ENCODE results near the gene ZFYVE28. TPM values are rescaled to one million over a fixed set of nuclear protein-coding genes. Genes with fewer than 3 reads are reported as not detected.

ZFYVE28 gene
- total and polyA plus RNA-seq, 9 donors, result 1.3 to 12.1 (median 8.6) TPM

DNA sequence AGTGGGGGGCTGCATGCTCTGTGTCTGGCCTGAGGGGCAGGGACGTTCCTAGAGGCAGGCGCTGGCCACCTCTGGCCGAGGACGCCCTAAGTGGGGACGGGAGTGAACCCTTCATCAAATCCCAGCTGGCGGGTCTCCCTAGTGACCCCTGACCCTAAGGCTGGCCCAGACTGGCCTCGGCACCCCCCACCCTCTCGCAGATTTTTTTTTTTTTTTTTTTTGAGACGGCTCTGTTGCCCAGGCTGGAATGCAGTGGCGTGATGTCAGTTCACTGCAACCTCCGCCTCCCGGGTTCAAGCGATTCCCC is 155.5 kb downstream of the ZFYVE28 start:
- intact Hi-C loops (cut with DNase I), result loop anchor here in 2 of 4 donors (5.0 to 10.0 kb wide), 4 partner anchors 152 to 579 kb away; partner anchors contain the start of genes ADD1 (in 1 of the 2), CFAP99 (in 1 of the 2), FAM193A (in 1 of the 2) and RNF4 (in 1 of the 2)
- DNase-seq, result peak in 2 of 5 donors; percentile 69 to 73
- Histone ChIP-seq H3K36me3 (no peaks in the 10 kb centered on the region), H3K4me3 (peak overlapping the region; percentile 43), H3K9me3 (no peaks in the 10 kb centered on the region), H3K27ac (peak overlapping the region; percentile 61 to 97), H3K4me1 (ENCODE audit: insufficient read depth) (peaks cover 12% of the 10 kb centered on the region), H3K27me3 (no peaks in the 10 kb centered on the region)
- 30 to 36% (median 31%) methylated on average over 13 of the region's 13 CpGs for WGBS, 3 donors
- TF ChIP-seq POLR2A (IDR thresholded peaks at IDR 0.05) (no peak), EP300 (IDR thresholded peaks at IDR 0.05) (no peak)
- TF ChIP-seq, protein P1, sequence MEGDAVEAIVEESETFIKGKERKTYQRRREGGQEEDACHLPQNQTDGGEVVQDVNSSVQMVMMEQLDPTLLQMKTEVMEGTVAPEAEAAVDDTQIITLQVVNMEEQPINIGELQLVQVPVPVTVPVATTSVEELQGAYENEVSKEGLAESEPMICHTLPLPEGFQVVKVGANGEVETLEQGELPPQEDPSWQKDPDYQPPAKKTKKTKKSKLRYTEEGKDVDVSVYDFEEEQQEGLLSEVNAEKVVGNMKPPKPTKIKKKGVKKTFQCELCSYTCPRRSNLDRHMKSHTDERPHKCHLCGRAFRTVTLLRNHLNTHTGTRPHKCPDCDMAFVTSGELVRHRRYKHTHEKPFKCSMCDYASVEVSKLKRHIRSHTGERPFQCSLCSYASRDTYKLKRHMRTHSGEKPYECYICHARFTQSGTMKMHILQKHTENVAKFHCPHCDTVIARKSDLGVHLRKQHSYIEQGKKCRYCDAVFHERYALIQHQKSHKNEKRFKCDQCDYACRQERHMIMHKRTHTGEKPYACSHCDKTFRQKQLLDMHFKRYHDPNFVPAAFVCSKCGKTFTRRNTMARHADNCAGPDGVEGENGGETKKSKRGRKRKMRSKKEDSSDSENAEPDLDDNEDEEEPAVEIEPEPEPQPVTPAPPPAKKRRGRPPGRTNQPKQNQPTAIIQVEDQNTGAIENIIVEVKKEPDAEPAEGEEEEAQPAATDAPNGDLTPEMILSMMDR (IDR thresholded peaks at IDR 0.05), result no peak

DNA sequence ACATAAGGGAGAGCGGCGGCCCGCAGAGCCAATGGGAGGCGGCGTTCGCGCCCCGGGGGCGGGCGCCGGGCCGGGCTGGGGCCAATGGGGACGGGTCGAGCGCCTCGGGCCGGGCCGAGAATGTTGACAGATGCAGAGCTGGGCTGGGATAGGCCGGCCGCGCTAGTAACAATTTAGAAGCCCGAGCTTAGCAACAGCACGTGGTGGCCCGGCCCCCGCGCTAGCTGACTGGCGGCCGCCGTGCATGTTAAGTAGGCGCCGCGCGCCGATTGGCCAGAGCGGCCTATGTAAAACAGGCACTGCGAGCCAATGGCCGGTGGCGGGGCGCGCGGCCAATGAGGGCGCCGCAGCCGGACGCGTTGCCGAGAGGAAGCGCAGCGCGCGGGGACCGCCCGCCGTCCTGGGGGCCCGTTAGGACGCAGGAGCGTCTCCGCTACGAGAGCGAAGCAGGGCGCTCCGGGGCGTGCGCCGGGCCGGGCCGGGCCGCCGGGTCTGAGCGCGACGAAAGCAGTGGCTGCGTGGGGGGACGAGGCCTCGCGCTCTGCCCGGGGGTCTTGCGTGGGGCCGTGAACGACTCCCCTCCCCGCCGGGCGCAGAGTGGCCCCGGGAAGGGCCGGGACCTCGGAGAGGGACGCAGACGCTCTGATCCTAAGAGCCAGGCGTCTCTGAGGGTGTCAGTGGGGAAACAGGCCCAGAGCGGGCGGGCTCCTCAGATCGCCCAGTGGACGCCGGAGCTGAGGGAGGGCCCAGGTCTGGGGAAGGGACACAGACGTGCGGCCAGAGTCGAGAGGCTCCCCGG is 156.1 kb downstream of the ZFYVE28 start:
- H3K4me1 ChIP-seq (ENCODE audit: insufficient read depth), result peaks cover 12% of the 10 kb centered on the region
- H3K4me3 ChIP-seq, result peak overlapping the region; percentile 43
- peak overlapping the region; percentile 61 to 97 for H3K27ac ChIP-seq
- DNase-seq, result peak; percentile 98 to 100 (median 99)
- intact Hi-C loops (cut with DNase I), result loop anchor here in 2 of 4 donors (5.0 to 10.0 kb wide), 4 partner anchors 152 to 580 kb away; partner anchors contain the start of genes ADD1 (in 1 of the 2), CFAP99 (in 1 of the 2), FAM193A (in 1 of the 2) and RNF4 (in 1 of the 2)
- 0 to 1% (median 0%) methylated on average over 67 to 98 of the region's 98 CpGs for WGBS, 3 donors
- H3K27me3 ChIP-seq, result no peaks in the 10 kb centered on the region
- TF ChIP-seq POLR2A (IDR thresholded peaks at IDR 0.05), result peak; percentile 88
- TF ChIP-seq, protein P1 (IDR thresholded peaks at IDR 0.05), result no peak
- H3K36me3 ChIP-seq, result no peaks in the 10 kb centered on the region
- no peaks in the 10 kb centered on the region for H3K9me3 ChIP-seq

DNA sequence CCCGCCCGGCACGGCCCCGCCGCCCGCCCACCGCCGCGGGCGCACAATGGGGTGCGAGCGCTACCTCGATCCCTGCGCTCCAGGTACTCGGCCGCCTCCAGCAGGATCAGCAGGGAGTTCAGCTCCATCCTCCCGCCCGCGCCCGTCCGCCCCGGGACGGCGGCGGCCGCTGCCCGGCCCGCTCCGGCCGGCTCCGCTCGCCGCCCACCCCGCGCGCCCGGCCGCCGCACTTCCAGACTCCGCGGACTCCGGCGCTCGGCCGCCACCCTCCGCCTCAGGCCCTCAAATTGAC is 156.6 kb downstream of the ZFYVE28 start, which contains the start of gene MXD4:
Gene MXD4, minus strand, starts transcription at position 257 of the 292 bp plus-strand sequence. Its CDS starts 129 bp downstream, at position 128.
- no peaks in the 10 kb centered on the region for H3K27me3 ChIP-seq
- no peaks in the 10 kb centered on the region for H3K36me3 ChIP-seq
- intact Hi-C loops (cut with DNase I), result loop anchor here in 2 of 4 donors (5.0 to 10.0 kb wide), 4 partner anchors 153 to 581 kb away; partner anchors contain the start of genes ADD1 (in 1 of the 2), CFAP99 (in 1 of the 2), FAM193A (in 1 of the 2) and RNF4 (in 1 of the 2)
- H3K27ac ChIP-seq, result peak within 1 kb of the TSS; percentile 89 to 97
- no peak for DNase-seq
- H3K4me3 ChIP-seq, result peak within 1 kb of the TSS; percentile 93
- TF ChIP-seq POLR2A (IDR thresholded peaks at IDR 0.05) (no peak), EP300 (IDR thresholded peaks at IDR 0.05) (no peak)
- TF ChIP-seq, protein P1 (IDR thresholded peaks at IDR 0.05), result no peak
- peaks cover 15% of the 10 kb centered on the region for H3K4me1 ChIP-seq (ENCODE audit: insufficient read depth)
- WGBS, 3 donors, result 0 to 1% (median 0%) methylated on average over 25 to 46 of the region's 46 CpGs
- H3K9me3 ChIP-seq, result no peaks in the 10 kb centered on the region

DNA sequence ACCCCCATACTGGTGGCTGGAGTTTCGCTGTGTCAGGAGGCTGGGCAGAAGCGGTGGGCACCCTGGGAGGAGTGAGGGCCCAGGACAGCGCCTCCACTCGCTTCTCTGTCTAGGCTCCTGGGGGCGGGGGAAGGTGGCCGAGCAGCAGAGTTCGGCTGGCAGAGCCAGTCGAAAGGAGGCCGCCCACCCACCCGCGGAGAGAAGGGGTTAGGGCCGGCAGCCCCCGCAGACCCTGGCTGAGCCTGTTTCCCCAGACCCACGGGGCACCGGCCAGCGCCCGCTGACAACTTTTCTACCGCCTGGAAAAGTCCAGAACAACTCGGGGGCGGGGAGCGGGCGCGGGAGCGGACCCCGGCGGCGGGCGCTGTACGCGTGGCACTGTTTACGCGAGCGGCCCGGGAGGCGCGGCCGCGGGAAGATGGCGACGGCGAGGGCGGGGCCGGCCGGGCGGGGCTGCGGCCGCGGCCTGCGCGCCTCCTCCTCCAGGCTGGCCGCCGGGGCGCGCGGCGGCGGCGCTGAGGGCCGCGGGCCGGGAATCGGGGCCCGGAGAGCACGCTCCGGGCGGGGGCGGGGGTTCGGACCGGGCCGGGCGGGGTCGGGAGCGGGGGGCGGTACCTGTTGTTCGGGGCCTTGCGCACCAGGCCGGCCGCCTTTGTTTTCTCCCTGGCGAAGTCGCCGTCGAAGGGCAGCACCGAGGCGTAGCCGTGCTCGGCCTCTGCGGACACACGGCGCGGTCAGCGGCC is 157.2 kb downstream of the ZFYVE28 start:
- no peaks in the 10 kb centered on the region for H3K27me3 ChIP-seq
- H3K36me3 ChIP-seq, result no peaks in the 10 kb centered on the region
- intact Hi-C loops (cut with DNase I), result loop anchor here in 2 of 4 donors (5.0 to 10.0 kb wide), 4 partner anchors 154 to 581 kb away; partner anchors contain the start of genes ADD1 (in 1 of the 2), CFAP99 (in 1 of the 2), FAM193A (in 1 of the 2) and RNF4 (in 1 of the 2)
- DNase-seq, result peak; percentile 33 to 70 (median 60)
- H3K4me3 ChIP-seq, result peak overlapping the region; percentile 93
- peak overlapping the region; percentile 76 to 89 for H3K27ac ChIP-seq
- TF ChIP-seq EP300 (IDR thresholded peaks at IDR 0.05) (no peak), POLR2A (IDR thresholded peaks at IDR 0.05) (no peak)
- TF ChIP-seq, protein P1 (IDR thresholded peaks at IDR 0.05), result no peak
- peaks cover 20% of the 10 kb centered on the region for H3K4me1 ChIP-seq (ENCODE audit: insufficient read depth)
- H3K9me3 ChIP-seq, result no peaks in the 10 kb centered on the region
- 0 to 1% (median 0%) methylated on average over 53 to 90 of the region's 91 CpGs for WGBS, 3 donors

Measured in ovary (tissue), 9 donors.